ENCODE results near the gene GGPS1. TPM values are rescaled to one million over a fixed set of nuclear protein-coding genes. Genes with fewer than 3 reads are reported as not detected.

Gene GGPS1
- total and polyA plus RNA-seq, 2 of the 8 experiments (the other 6 are each of a cell fraction or from before 2014, with no cell fraction given): 20.9 to 43.6 TPM

DNA sequence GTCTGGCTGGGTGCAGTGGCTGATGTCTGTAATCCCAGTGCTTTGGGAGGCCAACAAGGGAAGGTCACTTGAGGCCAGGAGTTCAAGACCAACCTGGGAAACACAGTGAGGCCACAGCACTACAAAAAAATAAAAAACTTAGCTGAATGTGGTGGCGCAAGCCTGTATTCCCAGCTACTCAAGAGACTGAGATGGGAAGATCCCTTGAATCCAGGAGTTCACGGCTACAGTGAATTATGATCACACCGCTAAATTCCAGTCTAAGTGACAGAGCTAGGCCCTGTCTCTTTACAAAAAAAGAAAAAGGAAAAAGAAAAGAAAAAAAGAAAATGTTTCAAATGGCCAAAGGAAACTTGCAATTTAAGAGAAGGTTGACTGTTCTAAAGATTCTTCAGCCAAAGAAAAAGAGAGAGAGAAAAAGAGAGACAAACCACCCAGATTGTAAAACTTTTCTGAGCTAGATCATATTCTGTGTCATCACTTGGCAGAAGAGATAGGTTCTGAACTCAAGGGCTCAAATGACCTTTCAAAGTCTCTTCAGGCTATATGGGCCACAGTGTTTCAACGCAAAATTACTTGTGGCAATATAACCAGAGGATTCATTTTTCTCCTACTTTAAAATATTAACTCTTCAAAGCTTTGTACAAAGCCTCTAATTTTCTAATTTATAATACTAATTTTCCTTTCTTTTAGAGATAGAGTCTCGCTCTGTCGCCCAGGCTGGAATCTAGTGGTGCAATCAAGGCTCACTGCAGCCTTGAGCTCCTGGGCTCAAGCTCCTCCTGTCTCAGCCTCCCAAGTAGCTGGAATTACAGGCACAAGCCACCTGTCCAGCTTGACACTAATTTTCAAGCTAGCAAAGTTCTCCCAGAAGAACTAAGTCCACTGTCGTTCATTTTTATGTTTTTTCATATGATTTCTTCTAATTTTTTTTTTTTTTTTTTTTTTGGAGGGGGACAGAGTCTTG lies 20.9 kb upstream of the GGPS1 start:
- Histone ChIP-seq H2BK20ac (ENCODE audit: low read length) (no peak overlapping the region), H3K27me3 (replicated peaks in 1 of 4; ENCODE audit: control insufficient read depth in 3 of 4, extremely low read depth in 1 of 4, insufficient read depth in 3 of 4, low read length in 3 of 4) (no peaks in the 10 kb centered on the region), H3K79me1 (ENCODE audit: low read depth, low read length) (peaks cover 2% of the 10 kb centered on the region), H4K5ac (ENCODE audit: insufficient read length, low read depth, low read length) (no peak overlapping the region), H2AFZ (ENCODE audit: low read length) (no peak overlapping the region), H3K79me2 (ENCODE audit: control insufficient read depth in 1 of 2, insufficient read depth in 2 of 2, low read length in 2 of 2) (peaks cover 12 to 84% of the 10 kb centered on the region in 2 experiments), H3K18ac (ENCODE audit: extremely low read depth, low read length) (no peak overlapping the region), H3K4me1 (replicated peaks in 1 of 4; ENCODE audit: control insufficient read depth in 3 of 4, insufficient read depth in 4 of 4, low read length in 3 of 4) (no peaks in the 10 kb centered on the region), H3K9ac (replicated peaks in 1 of 4; ENCODE audit: extremely low read depth in 1 of 4, low read depth in 3 of 4, low read length in 3 of 4) (no peak overlapping the region), H2AK5ac (ENCODE audit: low read depth, low read length) (no peak overlapping the region), H2BK5ac (ENCODE audit: low read depth, low read length) (no peak overlapping the region), H3K4ac (replicated peaks; ENCODE audit: insufficient read length, low read depth, low read length) (no peak overlapping the region), H3K56ac (replicated peaks; ENCODE audit: insufficient read length, low read depth, low read length) (no peak overlapping the region), H3K27ac (ENCODE audit: low read depth, low read length) (no peak overlapping the region), H3K4me2 (ENCODE audit: insufficient read depth in 1 of 2, low read depth in 2 of 2, low read length in 2 of 2) (no peak overlapping the region), H4K91ac (replicated peaks; ENCODE audit: insufficient read length, low read length) (no peak overlapping the region), H4K20me1 (replicated peaks in 1 of 2; ENCODE audit: control insufficient read depth in 1 of 2, insufficient read depth in 2 of 2, low read length in 2 of 2) (peaks cover 6 to 8% of the 10 kb centered on the region in 2 experiments), H3K14ac (ENCODE audit: insufficient read length) (no peak overlapping the region), H3K9me3 (ENCODE audit: insufficient read depth in 2 of 2, low read depth in 1 of 2, low read length in 1 of 2) (peaks cover 0 to 5% of the 10 kb centered on the region in 2 experiments; a peak in 1 of 4 replicates), H4K8ac (ENCODE audit: extremely low read depth, insufficient read depth, low read length) (no peak overlapping the region), H3K36me3 (ENCODE audit: control insufficient read depth in 2 of 4, insufficient read depth in 4 of 4, low read length in 3 of 4) (peaks cover 0 to 9% (median 0%) of the 10 kb centered on the region in 4 experiments; a peak in 4 of 8 replicates), H2BK12ac (ENCODE audit: low read depth, low read length) (no peak overlapping the region), H3K4me3 (ENCODE audit: extremely low read depth in 1 of 4, insufficient read depth in 2 of 4, low read depth in 3 of 4, low read length in 4 of 4) (no peak overlapping the region), H3K23me2 (ENCODE audit: low read depth, low read length) (no peaks in the 10 kb centered on the region), H2BK120ac (replicated peaks; ENCODE audit: low read depth, low read length) (no peak overlapping the region), H2BK15ac (ENCODE audit: low read length) (no peak overlapping the region), H3K23ac (ENCODE audit: insufficient read length) (no peak overlapping the region)
- FAIRE-seq: no peak
- ChIA-PET CTCF (ENCODE audit: partially characterized antibody) (interaction anchor here (0.7 to 1.6 kb wide), 3 partner anchors 56 to 294 kb away, joined by 3 to 4 read pairs (median 3); no protein-coding TSS in a partner anchor), POLR2A (ENCODE audit: partially characterized antibody) (interaction anchor here (0.6 to 1.2 kb wide), 3 partner anchors 12 to 35 kb away, joined by 3 to 5 read pairs (median 3); no protein-coding TSS in a partner anchor)
- 93% methylated on average over 7 of the region's 7 CpGs; no CpG with 5 or more reads in 1 of the 2 experiments for WGBS, 2 experiments (ENCODE audit: extremely low coverage in 1 of 2, insufficient coverage in 1 of 2, insufficient read length in 1 of 2, insufficient replicate concordance in 2 of 2, low coverage in 1 of 2, low lambda C conversion rate in 2 of 2, missing lambda C conversion rate in 1 of 2)
- DNase-seq (ENCODE audit: low read depth in 1 of 2, low spot score in 2 of 2): no peak
- no peak for TF ChIP-seq ZNF274 (IDR thresholded peaks at IDR 0.05; ENCODE audit: borderline replicate concordance, extremely low read depth, low read length)
- no peak for TF ChIP-seq SP1 (IDR thresholded peaks at IDR 0.05; ENCODE audit: low read depth, low read length)
- TF ChIP-seq GTF2F1 (IDR thresholded peaks at IDR 0.05; ENCODE audit: borderline replicate concordance, low read depth, low read length): no peak
- TF ChIP-seq KDM4A (IDR thresholded peaks at IDR 0.05; ENCODE audit: low read depth, low read length, severe bottlenecking): no peak
- TF ChIP-seq BCL11A (IDR thresholded peaks at IDR 0.05; ENCODE audit: low read depth in 2 of 2, low read length in 2 of 2): no peak
- TF ChIP-seq RNF2 (IDR thresholded peaks at IDR 0.05; ENCODE audit: borderline replicate concordance, low read depth, low read length, missing control alignments, poor library complexity, severe bottlenecking): no peak
- TF ChIP-seq BRCA1 (IDR thresholded peaks at IDR 0.05; ENCODE audit: low read depth, low read length): no peak
- no peak for TF ChIP-seq NANOG (IDR thresholded peaks at IDR 0.05; ENCODE audit: insufficient read depth, low read depth, low read length, poor library complexity, severe bottlenecking)
- no peak for TF ChIP-seq TAF7 (optimal IDR thresholded peaks at IDR 0.05; ENCODE audit: borderline replicate concordance, low read depth, low read length)
- no peak for TF ChIP-seq GABPA (IDR thresholded peaks at IDR 0.05; ENCODE audit: borderline replicate concordance, insufficient read depth, low read length)

Data from H1 (cell line).